ENCODE results near the gene PRAMEF10.
"Not testable (repeated sequence)": the region's sequence is repeated elsewhere in the genome, so short reads cannot be mapped to it uniquely, and the experiment has no call there.

The PRAMEF10 gene

DNA sequence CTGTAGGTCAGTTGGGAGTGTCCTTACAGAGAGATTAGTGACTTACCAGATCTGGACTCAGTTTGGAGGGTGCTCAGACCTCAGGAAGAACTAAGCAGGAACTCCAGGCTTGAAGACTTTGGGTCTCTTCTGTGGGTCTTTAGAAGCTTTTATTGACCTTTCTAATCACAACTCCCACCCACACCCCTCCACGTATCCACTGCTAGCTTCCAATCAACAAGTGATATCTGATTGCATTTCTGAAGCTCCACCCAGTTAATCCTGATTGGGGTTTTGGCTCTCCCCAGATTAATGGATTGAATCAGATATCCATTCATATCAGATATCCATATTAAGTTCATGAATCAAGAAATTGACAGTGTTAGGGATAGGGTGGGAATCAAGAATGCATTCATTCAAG, at the start of gene PRAMEF10:
TSS of gene PRAMEF10 (minus strand) at position 101 of the 400 bp plus-strand sequence. CDS start 2,423 bp downstream, outside the sequence.
- DNase-seq, result not testable (repeated sequence)

GRCh38 chr1:12947480-12947879, 49.4 kb upstream of the PRAMEF10 start, which contains the start of gene PRAMEF6:
Gene PRAMEF6, minus strand, starts transcription at chr1:12947580. Its CDS starts 5,062 bp downstream, at chr1:12942518.
- DNase-seq, result not testable (repeated sequence)

DNA sequence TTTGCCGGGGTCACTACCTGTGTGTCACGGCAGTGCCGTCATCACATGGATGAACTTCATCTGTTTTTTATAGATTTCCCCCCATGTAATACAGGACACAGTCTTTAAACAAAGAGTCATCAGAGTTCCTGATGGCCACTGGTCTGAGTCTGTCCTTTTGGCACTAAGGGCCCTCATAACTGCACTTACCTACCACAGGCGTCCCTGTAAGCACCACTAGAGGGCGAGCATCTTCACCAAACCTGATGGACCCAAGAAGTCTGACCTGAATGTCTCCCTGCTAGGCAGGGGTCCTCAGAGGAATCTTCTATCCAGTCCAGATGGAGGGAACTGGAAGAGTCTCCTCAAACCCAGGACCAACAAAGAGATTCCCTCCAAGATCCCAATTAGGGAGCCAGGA, 26.3 kb upstream of the PRAMEF10 start:
- not testable (repeated sequence) for DNase-seq

DNA sequence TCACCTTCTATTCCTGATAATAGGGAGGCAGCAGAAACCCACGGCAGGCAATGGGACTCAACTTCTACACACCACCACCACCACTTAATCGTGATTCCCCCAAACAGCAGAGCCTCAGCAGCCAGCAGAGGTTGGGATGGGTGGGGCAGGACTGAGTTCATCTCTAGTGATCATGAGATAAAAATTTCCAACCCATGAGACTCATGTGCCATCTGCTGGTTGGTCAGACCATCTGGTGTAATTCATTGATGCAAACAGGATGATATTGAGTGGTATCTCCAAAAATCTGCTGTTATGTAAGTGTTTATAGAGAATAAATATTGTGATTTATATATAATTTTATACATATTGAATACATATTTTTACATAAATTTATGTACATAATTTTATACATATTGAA, 23.7 kb upstream of the PRAMEF10 start:
- not testable (repeated sequence) for DNase-seq

GRCh38 chr1:12916310-12916709, 18.2 kb upstream of the PRAMEF10 start, which contains the start of gene PRAMEF7:
Gene PRAMEF7, plus strand, starts transcription at chr1:12916610. Its CDS starts 1,083 bp downstream, at chr1:12917693.
- not testable (repeated sequence) for DNase-seq

- not testable (repeated sequence) for DNase-seq
These were observed 5.9 kb upstream of the PRAMEF10 start for GRCh38 chr1:12903793-12904572.

DNA sequence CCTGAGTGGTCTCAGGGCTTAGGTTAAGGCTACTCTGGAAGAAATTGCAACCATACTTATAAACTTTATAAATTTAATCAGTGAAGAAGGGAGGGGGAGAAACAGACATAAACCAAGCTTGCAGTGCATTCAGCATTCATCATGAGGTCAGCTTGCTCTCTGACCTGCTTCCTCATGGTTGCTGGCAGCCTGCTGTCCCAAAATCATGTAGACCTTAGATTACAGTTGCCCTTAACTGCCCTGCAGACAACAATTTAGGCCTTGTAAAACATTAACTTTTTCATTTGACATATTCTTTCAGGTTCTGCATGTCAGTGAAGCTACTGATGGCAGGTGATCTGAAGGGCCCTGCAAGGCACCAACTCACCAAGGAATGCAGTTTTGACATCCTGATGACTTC, 1.1 kb upstream of the PRAMEF10 start:
- DNase-seq, result not testable (repeated sequence)

DNA sequence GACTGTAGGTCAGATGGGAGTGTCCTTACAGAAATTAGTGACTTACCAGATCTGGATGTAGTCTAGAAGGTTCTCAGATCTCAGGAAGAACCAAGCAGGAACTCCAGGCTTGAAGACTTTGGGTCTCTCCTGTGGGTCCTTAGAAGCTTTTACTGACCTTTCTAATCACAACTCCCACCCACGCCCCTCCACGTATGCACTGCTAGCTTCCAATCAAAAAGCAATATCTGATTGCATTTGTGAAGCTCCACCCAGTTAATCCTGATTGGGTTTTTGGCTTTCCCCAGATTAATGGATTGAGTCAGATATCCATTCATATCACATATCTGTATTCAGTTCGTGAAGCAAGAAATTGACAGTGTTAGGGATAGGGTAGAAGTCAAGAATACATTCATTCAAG, 12.0 kb downstream of the PRAMEF10 start, which contains the start of gene PRAMEF4:
TSS of gene PRAMEF4 (minus strand) at position 101 of the 400 bp plus-strand sequence. CDS start 2,807 bp downstream, outside the sequence.
- not testable (repeated sequence) for DNase-seq

GRCh38 chr1:12878453-12878852, 19.6 kb downstream of the PRAMEF10 start:
- not testable (repeated sequence) for DNase-seq

DNA sequence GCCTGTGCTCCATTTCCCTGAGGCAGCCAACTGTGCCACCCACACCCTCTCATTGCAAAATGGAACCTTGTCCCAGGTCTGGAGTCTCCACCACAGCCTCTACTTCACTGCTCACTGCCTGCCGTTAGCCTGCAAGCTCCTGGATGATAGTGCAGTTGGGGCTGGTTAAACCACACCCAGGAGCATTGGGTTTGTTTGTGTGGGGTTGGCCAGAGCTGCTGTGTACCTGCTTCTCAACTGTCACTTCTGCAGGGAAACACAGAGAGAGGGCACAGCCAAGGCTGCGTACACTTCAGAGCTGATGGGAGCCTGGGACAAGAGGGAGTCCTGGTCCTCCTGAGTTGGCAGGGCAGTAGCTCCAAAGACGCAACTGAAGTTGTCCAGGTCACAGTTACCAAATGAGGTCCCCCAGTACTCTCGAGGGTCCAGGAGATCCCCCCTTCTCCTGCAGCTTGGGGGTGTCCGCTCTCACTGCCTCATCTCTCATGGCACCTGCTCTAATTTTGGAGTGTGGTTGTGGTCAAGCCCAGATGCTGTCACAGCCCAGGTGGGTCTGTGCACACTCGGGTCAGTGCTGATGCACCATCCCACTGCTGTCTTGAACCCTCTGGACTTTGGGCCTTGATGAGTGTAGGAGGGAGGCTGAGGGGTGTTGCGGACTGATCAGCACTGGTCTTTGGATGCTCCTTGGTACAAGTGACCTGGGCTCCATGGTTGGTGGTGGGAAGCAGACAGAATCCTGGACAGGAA, 34.8 kb downstream of the PRAMEF10 start:
- DNase-seq, result not testable (repeated sequence)

GRCh38 chr1:12856786-12857185, 41.3 kb downstream of the PRAMEF10 start, which contains the start of gene PRAMEF2:
Gene PRAMEF2, plus strand, starts transcription at chr1:12857086. Its CDS starts 1,924 bp downstream, at chr1:12859010.
- not testable (repeated sequence) for DNase-seq

DNA sequence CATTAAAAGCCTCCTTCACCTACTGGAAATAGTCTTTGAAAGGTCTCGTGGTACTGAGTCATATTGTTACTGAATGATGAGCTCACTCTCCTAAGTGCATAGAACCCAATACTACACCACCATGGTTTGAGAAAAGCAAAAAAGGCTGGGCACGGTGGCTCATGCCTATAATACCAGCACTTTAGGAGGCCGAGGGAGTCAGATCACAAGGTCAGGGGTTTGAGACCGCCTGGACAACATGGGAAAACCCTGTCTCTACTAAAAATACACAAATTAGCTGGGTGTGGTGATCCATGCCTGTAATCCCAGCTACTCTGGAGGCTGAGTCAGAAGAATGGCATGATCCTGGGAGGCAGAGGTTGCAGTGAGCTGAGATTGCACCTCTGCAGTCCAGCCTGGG, 46.3 kb downstream of the PRAMEF10 start:
- no peak for DNase-seq

DNA sequence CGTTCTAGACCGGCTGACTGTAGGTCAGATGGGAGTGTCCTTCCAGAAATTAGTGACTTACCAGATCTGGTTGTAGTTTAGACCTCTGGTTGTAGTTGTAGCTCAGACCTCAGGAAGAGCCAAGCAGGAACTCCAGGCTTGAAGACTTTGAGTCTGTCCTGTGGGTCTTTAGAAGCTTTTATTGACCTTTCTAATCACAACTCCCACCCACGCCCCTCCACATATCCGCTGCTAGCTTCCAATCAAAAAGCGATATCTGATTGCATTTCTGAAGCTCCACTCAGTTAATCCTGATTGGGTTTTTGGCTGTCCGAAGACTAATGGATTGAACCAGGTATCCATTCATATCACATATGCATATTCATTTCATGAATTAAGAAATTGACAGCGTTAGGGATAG, 49.5 kb downstream of the PRAMEF10 start, which contains the start of gene HNRNPCL1:
TSS of gene HNRNPCL1 (minus strand) at position 101 of the 400 bp plus-strand sequence. CDS start 431 bp downstream, outside the sequence.
- not testable (repeated sequence) for DNase-seq

All from activated CD8-positive, alpha-beta memory T cell treated with anti-CD3 and anti-CD28 coated beads, Interleukin-2, amount 50 U/mL, for 4 hours (primary cell).